GM19372 (cell line): ENCODE measurements around the gene SMKR1.
"Not testable (repeated sequence)": the region's sequence is repeated elsewhere in the genome, so short reads cannot be mapped to it uniquely, and the experiment has no call there.

Experiments used
- ATAC-seq: cut with Tn5 transposase; IDR thresholded peaks from one replicate; pipeline ENCODE4 v1.9.1; 2021; ENCODE audit warnings: mild to moderate bottlenecking, low read depth, moderate library complexity; ENCODE audit not compliant: unreplicated experiment

The SMKR1 gene

DNA sequence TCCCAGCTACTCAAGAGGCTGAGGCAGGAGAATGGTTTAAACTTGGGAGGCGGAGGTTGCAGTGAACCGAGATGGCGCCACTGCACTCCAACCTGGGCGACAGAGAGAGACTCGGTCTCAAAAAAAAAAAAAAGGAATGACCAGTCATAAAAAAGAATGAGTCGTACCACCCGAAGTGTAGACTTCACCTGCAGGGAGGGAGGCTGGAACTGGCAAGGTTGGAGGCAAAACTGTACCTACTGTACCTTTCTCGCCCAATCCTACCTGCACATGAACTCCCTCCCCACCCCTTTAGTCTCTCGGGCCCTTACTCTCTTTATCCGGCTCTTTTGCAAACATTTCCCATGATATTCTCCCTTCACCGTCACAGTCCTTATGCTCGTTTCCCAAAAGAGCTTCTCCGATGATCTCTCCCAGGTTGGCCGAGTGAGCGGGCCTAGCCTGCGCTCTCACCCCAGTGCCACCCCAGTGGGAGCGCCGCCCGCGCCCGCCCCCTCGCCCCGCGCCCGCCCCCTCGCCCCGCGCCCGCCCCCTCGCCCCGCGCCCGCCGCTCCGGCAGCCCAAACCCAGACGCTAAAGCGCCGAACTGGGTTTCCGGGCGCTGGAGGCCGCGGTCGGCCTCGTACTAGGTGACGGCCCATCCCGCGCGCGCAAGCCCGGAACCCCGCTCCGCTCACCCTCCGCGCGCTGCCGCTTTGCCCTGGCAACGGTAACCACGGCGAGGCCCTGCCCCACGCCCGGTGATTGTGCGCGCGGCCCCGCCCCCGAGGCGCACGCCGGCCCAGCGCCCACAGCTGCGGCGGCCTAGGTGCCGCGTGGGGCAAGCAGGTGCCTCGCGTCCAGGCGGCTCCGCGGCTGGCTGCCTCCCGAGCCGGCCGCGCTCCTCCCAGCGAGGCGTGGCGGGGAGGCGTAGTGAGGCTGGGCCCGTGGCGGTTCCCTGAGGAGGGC, at the start of gene SMKR1:
TSS of gene SMKR1 (plus strand) at position 772 of the 948 bp plus-strand sequence. CDS start 294 bp downstream, outside the sequence.
- peak; percentile 92 for ATAC-seq

DNA sequence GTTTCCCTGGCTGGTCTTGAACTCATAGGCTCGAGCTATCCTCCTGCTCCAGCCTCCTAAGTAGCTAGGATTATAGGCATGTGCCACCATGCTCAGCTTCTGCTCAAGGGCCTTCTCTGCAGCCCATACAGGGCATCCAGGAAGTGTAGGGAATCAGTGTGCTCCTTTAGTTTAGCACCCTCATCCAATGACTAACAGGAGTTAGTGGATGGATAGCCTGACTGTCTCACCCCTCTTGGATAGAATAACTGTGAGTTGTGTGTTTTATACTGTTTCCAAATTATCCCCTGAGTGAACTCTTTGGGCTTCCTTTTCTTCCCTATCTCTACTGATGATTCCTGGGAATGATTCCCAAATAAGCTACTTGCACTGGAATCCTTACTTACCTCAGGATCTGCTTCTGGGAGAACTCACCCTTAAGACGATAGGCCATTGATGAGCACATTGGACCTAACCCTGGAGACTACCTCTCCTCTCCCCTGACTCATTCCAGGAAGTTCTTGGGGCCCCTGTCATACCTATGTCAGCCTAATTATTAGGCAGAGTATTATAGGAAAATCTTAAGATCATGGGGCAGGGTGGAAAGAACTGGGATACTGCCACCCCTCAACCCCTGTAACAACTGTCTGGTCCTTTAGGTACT, 49.6 kb upstream of the SMKR1 start:
- ATAC-seq: no peak

DNA sequence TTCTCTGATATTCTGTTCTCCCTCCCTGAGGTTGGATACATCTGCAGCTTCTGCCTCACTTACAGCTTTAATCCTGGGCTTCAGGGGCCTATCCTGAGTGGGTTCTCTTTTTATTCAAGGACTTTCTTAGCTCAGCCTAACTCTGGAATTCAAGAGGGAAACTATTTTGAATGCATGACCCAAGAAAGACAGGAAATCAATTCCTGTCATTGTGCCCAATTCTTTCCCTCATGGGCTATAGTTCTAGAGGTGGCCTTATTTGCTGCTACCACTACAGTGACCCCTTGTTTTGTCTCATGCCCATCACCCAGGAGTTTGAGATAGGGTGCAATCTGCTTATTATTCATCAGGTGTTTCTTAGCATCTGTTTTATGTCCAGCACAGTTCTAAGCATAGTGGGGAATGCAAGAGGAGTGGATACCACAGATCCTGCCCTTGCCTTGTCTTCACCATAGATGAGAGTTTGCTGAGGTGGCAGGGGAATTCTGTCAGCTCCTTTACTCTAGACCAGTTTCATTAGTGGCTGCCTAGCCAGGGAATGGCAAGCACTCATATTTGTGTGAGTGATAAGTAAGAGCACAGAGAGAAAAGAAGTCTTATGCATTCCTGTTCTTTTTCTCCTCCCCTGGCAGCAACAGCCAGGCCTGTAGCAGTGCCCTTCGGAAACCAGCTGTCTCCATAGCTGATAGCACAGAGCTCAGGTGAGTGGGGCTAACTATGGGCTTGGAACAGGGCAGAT, 48.7 kb upstream of the SMKR1 start:
- no peak for ATAC-seq

DNA sequence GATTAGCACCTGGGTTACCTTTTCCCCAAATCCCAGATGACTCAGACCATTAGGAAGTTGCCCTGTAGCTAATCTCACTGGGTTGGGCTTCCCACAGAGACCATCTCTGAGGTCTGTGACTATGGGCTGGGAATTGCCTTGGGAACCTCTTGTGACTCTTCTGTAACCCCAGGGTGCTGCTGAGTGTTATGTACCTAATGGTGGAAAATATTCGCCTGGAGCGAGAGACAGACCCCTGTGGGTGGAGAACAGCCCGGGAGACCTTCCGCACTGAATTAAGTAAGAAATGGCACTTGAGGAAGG, 48.1 kb upstream of the SMKR1 start:
- ATAC-seq: no peak

DNA sequence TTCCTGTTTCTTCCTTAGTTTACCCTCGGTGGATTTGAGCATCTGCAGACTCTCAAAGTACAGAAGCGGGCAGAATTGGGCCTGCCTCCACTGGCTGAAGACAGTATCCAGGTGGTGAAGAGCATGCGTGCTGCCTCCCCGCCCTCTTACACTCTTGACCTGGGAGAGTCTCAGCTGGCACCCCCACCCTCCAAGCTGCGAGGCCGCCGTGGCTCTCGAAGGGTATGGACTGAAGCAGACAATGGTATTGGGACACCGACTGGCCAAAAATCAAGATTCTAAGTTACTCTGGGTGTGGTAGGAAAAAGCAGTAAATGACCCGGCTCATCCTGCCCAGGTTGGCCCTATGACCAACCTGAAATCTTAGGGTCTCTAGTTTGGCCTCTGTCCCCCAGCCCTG, 45.9 kb upstream of the SMKR1 start:
- no peak for ATAC-seq

DNA sequence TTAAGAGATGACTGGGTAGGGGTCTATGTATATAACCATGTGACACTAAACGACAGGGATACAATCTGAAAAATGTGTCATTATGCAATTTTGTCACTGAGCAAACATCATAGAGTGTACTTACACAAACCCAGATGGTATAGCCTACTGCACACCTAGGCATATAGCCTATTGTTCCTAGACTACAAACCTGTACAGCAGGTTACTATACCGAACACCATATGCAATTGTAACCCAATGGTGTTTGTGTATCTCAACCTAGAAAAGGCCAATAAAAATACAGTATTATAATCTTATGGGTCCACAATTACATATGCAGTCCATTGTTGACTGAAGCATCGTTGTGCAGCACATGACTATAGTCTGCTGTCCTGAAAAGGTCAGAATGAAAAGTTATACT, 45.2 kb upstream of the SMKR1 start:
- ATAC-seq: no peak

DNA sequence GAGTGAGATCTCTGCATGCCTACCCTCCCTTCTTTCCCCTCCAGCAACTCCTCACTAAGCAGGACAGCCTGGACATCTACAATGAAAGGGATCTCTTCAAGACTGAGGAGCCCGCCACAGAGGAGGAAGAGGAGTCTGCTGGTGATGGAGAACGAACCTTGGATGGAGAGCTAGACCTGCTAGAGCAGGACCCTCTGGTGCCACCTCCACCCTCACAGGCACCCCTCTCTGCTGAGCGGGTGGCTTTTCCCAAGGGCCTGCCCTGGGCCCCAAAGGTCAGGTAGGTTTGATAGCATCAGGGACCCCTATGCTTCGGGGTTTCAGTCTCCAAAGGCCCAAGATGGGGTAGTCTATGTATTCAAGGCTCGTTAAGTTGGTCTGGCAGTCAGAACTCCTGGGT, 44.2 kb upstream of the SMKR1 start:
- ATAC-seq: no peak

DNA sequence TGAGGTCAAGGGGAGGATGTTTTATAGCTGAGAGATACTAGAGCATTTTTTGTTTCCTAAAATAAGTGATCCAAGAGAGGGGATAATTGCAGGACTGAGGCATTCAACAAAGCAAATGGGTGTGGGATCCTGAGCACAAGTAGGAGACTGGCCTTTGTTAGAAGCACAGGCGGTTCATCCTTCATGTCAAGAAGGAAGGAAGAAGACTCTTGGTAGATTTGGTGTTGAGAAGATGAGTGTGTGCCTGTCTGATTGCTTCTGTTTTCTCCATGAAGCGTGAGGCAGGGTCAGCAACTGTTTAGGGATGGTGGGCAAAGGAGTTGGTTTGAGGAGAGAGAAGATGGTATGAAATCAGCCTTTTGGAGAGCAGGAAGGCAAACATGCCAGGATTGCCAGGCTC, 40.5 kb upstream of the SMKR1 start:
- no peak for ATAC-seq

DNA sequence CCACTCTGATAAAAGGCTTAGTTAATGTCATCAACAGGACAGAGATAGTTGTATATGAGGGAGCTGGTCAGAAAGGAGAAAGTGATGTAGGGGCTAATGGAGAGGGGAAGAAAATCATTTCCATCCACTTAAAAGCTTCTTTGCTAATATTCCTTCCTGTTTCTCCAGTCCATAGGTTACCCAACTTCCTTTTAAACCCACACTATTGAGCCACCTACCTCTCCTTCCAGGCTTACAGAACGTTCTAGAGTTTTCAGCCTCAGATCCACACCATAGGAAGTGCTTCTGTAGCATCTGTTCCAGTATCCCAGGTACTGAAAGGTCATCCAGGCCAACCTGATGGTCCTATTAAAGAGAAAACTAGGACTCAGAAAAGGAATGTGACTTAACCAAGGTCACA, 39.9 kb upstream of the SMKR1 start:
- no peak for ATAC-seq

DNA sequence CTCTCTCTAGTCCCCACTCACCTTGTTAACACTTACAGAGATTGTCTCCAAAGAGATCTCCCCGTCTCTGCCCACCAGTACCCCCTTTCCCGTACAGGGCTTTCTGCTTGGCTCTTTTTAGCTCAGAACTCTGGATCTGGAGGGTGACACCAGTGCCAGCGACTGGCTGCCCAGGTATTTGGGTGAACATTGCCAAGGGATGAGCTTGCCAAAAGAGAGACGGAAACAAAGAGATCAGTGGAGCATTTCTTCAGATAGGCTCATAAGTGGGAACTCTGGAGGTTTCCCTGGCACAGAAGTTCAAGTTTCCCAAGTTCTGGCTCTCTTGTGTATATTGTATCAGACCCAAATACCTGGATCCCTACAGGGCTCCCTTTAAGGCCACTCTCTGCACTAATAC, 38.1 kb upstream of the SMKR1 start:
- ATAC-seq: no peak

DNA sequence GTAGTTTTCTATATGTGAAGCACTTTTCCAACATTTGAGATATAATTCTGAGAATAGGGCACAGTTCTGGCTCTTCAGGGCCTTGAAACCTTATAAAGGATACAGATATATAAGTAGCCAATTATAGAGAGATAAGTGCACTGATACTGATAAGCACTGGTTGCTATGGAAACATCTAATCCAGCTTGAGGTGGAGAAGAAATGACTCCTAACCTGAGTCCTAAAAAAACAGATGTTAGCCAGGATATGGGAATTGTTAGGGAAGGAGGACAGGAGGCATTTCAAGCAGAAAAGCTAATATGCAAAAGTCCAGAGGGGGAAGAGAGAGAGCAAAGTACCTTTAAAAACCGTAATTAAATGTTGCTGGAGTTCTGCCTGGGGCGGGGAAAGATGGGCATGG, 37.3 kb upstream of the SMKR1 start:
- ATAC-seq: no peak

DNA sequence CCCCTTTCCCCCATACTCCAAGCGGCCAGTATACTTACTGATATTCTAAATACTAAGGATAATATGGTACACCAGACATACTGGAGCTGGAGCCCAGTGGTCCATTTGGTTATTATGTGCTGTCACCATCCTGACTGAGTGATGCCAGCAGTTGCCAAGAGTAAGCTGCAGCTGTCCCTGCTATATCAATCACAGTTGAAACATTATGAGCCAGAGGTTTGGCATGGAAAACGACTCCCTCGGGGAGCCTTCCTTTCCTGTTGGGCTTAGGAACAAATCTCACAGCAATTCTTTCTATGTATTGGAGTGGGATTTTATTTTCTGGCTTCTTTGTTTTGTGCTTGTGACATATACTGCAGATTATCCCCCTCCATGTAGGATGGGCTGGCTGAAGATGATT, 35.5 kb upstream of the SMKR1 start:
- ATAC-seq: no peak

DNA sequence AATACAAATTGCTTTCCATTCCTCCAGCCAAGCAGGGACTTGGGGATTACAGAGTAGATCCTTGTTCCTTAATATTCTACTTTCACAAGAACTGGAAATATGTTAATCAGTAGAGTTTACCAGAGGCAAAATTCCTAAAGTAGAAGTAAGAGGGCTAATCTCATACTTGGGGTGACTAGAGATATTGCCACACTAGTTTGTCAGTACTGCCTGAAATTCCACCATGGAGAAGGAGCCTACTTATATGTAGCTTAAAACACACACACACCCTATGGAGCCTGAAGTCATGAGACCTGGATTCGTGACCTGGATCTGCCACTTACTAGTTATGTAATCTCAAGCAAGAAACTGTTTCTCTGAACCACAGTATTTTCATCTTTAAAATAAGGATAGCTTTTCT, 34.2 kb upstream of the SMKR1 start:
- ATAC-seq: no peak

DNA sequence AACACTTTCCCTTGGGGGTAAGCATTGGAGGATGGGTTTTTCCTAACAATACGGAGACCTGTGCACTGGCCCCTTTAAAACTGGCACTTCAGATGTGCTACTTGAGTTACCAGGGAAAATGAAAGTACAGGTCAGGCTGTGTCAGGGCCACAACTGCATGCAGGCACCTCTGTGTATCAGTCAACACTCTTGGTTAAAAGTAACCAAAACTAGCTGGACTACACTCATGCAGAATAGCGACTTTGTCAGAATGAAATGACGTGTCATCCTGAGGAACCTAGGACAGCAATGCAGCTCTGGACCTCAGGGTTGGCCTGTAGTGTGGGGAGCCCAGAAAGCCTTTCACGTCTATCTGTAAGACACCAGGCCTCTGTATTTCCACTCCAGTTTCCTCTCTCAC, 33.8 kb upstream of the SMKR1 start:
- ATAC-seq: no peak

DNA sequence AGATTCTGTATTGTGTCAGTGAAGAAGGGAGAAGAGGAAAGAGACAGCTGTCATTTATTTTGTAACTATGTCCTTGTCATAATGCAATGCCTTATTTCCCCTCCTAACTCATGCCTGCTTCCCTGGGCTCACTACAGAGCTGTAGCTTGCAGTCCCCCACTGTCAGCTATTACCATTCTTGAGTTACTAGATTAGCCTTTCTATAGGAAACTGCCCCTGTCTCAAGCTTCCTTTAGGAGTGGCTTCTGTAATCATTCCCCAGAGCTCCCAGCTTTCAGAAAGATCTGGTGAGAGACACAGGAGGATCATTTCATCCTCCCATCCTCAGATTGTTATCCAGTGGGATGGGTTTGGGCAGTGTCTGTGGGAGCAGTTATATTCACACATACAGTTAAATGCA, 32.4 kb upstream of the SMKR1 start:
- ATAC-seq: no peak

DNA sequence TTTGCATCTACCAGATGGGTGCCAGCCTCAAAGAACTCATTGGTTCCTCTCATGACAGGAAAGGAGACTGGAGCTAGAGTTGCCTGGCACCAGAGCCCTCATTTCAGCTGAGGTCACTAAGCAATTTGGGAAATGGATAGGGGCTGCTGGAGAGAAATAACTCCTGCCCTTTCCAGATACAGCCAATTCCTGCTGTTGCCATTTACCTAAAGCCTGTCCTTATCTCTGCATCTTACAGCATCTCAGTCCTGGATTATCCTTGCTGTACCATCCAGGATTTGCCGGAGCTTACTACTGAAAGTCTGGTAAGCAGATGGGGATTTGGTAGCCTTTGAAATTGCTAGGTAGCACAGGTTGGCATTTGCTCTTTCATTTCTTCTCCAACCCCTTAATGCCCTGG, 31.9 kb upstream of the SMKR1 start:
- ATAC-seq: no peak

DNA sequence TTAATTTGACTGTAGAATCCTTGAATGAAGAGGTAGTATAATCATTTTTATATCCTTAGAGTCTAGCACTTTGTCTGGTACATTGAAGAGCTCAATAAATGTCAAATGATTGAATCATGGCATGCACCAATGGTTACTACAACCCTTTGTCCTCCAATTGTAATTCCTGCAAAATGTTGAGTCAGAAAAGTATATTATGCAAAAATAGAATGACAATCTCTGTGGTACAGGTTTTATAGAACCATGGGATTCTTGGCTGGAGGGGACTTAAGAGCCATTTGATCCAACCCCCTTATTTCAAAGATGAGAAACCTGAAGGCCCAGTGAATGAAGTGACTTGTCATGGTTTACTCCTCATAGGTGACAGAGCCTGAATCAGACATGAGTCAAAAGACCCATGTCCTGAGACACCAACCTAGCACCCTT, 30.9 kb upstream of the SMKR1 start:
- ATAC-seq: no peak

DNA sequence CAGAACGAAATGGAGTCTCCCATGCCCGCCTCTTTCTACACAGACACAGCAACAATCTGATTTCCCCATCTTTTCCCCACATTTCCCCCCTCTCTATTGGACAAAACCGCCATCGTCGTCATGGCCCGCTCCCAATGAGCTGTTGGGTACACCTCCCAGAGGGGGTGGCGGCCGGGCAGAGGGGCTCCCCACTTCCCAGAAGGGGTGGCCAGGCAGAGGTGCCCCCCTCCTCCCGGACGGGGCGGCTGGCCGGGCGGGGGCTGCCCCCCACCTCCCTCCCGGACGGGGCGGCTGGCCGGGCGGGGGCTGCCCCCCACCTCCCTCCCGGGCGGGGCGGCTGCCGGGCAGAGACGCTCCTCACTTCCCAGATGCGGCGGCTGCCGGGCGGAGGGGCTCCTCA, 26.4 kb upstream of the SMKR1 start:
- ATAC-seq: not testable (repeated sequence)

DNA sequence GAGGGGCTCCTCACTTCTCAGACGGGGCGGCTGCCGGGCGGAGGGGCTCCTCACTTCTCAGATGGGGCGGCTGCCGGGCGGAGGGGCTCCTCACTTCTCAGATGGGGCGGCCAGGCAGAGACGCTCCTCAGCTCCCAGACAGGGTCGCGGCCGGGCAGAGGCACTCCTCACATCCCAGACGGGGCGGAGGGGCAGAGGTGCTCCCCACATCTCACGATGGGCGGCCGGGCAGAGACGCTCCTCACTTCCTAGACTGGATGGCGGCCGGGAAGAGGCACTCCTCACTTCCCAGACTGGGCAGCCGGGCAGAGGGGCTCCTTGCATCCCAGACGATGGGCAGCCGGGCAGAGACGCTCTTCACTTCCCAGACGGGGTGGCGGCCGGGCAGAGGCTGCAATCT, 25.9 kb upstream of the SMKR1 start:
- not testable (repeated sequence) for ATAC-seq

DNA sequence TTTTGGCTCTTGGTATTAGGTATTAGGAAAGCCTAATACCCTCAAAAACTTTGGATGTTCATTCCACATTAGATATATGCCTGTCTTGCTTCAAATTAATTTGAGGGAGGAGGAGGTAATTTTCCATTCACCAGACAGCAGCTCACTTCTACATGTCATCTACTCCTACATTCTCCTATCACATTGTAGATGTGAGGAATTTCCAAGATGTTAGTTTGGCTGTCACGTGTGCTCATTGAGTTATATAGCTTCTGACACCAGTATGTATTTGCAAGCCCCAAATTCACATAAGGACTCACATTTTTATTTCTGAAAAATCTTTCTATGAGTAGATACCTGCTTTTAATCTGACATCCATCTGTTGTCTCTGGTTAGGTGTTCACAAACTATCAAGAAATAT, 22.5 kb upstream of the SMKR1 start:
- no peak for ATAC-seq

DNA sequence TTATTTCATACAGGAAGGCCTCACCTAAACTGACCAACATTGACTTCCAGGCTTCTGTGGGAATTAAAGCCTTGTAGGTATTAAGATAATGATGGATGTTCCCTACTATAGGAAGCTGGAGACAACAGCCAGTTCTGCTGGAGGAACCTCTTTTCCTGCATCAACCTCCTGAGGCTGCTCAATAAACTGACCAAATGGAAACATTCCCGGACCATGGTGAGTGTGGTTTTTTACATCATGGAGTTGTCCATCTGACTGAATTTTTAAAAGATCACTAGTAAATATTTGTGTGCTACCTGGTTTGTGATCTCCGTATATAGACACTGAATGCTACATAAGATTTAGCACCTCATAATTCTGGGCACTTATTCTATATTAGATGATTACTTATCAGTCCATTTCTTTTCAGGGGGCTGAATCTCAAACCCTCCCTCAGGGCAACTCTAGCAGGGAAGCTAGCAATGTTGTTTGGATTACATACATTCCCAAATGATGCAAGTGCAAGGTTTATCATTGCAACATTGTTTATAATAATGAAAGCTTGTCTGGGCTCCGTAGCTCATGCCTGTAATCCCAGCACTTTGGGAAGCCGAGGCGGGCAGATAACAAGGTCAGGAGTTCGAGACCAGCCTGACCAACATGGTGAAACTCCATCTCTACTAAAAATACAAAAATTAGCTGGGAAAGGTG, 21.5 kb upstream of the SMKR1 start:
- no peak for ATAC-seq
